ENCODE data around the gene ENTPD7. TPM values are rescaled to one million over a fixed set of nuclear protein-coding genes. Genes with fewer than 3 reads are reported as not detected.
A peak's percentile ranks its signal among the peaks of the same experiment; 100 is the strongest.
"Not testable (repeated sequence)": the region's sequence is repeated elsewhere in the genome, so short reads cannot be mapped to it uniquely, and the experiment has no call there.

Gene ENTPD7
- total RNA-seq, 1 donor from 2014 or later = 9.3 TPM

DNA sequence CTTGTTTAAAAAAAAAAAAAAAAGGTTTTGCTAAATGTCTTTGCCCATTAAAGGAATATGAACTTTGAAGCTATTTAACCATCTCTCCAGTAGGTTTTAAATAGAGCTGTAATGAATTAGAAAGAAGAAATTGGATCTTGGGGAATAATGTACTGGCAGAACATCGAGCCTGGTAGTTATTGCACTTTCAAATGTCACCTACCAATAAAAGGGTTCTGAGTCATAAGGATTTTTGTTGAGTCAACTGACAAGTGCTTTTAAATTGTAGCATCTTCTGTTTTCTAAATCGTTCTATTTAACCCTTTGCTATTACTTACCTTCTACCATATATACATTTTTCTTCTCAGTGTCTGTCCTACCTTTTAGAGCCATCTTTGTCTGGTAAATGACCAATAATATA, 83.4 kb downstream of the ENTPD7 start:
- peak; percentile 40 for DNase-seq (ENCODE audit: low read depth)

DNA sequence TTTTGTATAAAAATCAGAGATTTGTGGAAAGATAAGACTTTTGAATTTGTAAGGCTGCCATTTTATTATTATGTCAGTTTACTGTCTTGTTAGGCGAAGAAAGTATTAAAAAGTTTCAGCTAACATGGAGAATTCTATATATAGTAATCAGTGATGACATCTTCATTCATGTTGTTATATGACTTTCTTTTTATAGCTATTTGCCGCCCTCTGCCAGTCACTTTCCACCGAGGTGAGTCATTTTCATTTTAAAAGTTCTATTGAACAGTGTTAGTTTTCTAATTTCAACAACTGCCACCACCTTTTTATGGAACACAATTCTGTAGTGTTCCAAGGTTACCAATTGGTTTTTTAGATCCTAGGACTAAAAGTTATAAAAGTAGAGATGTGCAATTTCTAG, 84.5 kb downstream of the ENTPD7 start:
- DNase-seq (ENCODE audit: low read depth) = peak; percentile 57

DNA sequence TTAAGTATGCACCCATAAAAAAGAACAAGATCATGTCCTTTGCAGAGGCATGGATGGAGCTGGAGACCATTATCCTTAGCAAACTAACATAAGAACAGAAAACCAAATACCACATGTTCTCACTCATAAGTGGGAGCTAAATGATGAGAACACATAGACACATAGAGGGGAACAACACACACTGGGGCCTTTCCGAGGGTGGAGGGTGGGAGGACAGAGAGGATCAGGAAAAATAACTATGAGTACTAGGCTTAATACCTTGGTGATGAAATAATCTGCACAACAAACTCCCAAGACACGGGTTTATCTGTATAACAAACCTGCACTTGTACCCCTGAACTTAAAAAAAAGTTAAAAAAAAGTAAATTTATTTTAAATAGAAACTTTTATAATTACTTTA, 86.9 kb downstream of the ENTPD7 start:
- DNase-seq (ENCODE audit: low read depth) = not testable (repeated sequence)

DNA sequence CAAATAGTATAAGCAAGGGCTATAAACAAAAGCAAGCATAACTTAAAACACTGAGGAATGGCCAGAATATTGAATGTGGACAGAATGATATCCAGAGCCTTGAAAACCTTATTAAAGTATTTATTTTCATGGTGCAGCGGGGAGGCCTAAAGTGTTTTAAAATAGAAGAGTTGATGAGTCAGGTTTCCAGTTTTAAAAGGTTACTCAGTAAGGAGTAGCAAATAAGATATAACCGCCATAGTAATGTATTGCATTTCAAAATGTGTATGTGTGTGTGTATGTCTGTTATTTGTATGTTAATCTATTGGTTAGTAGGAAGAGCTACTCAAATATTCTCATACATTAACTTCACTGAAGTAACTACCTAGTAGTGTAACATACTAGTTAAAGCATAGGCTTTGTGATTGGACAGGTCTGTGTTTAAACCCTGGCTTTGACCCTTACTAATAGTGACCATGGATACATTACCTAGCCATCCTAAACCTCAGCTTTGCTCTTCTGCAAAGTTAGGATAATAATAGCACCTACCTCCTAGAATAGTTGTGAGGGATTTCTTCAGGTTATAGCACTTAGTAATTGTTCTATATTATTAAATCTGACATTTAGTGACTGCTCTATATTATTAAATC, 89.6 kb downstream of the ENTPD7 start:
- DNase-seq (ENCODE audit: low read depth) = peak; percentile 30

DNA sequence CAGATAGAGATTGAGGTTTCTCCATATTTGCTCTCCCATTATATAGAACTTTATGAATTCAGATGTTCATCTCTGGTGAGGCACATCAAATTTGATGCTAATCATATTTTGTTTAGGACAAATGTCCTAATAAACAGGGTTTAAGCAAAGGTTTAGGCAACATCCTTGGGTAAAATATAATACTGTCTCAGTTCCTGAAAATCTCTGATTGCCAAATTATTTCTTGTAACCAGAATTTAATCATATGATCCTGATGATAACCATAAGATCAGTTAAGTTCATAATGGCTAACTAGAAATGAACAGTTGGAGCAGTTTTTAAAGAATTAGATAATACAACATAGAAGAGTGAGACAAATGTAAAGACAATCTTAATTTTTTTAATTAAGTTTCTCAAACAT, 91.3 kb downstream of the ENTPD7 start:
- DNase-seq (ENCODE audit: low read depth) = no peak

DNA sequence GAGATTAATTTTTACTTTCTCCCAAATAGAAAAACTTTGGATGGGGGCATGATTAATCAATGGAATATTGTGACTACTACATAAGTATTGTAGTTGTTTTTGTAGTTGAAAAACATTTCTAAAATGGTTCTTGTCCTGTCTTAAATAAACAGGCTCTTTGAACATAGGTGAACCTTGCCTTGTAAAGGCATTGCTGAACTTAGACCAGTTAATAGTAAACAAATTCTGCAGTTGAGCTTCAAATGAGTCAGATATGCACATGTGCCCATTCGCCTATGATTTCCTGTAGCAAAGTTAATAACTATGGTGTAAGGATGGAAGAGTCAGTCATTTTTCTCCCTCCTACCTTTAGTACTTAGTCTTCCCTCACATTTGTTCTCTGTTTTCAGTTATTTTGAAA, 95.4 kb downstream of the ENTPD7 start:
- no peak for DNase-seq (ENCODE audit: low read depth)

Other genes starting within 250 kb of the ENTPD7 start
- gene GOT1, start 228.9 kb upstream of the ENTPD7 start, total RNA-seq = 25.2 and 53.3 TPM in 2 replicates
- gene NKX2-3, start 126.6 kb upstream of the ENTPD7 start, total RNA-seq = 0.21 TPM in 1 of 2 replicates, not detected in the other
- gene SLC25A28, start 39.1 kb upstream of the ENTPD7 start, total RNA-seq = 20.7 and 20.9 TPM in 2 replicates
- 40.1 and 40.2 TPM in 2 replicates for gene COX15, start 72.6 kb downstream of the ENTPD7 start, total RNA-seq
- gene CUTC, start 72.7 kb downstream of the ENTPD7 start, total RNA-seq = 28.1 and 32.7 TPM in 2 replicates
- 0.05 and 0.32 TPM in 2 replicates for gene ABCC2, start 123.1 kb downstream of the ENTPD7 start, total RNA-seq